HepG2 (cell line): Measurements from ENCODE around the gene ECE2. TPM values are rescaled to one million over a fixed set of nuclear protein-coding genes. Genes with fewer than 3 reads are reported as not detected.

Experiments
- ATAC-seq: fragments of 200-7000 bp; cut with Tn5 transposase; 3 replicates; pipeline ENCODE4 v1.9.1; 2020; ENCODE audit warnings: mild to moderate bottlenecking, moderate library complexity
- BruUV-seq: library from RNA; stranded (reverse); fragments of 400-500 nt; replicated peaks from 2 replicates; lab custom pipeline; 2021; lab: Mats Ljungman, UMichigan
- CTCF ChIA-PET: fragments of 300-600 bp; formaldehyde crosslinking; extraction: SDS; loops from one replicate; lab custom pipeline; 2021; ENCODE audit warnings: low total read pairs, inconsistent platforms, low intra/inter-chr PET ratio; lab: Yijun Ruan, JAX
- POLR2A ChIA-PET: fragments of 350-600 bp; sonication (Branson Sonifier 250); formaldehyde crosslinking; loops from one replicate; lab custom pipeline; 2020; ENCODE audit warnings: antibody characterized with exemption, inconsistent platforms; lab: Yijun Ruan, JAX
- DNase-seq: peaks from one replicate; pipeline ENCODE4 v3.0.0-alpha.2; 2015; ENCODE audit warnings: low spot score
- FAIRE-seq: peaks from 3 replicates; lab custom pipeline; 2011; peaks lifted over from hg19 to GRCh38; lab: Jason Lieb, UNC
- H2AFZ ChIP-seq: one replicate; pipeline ENCODE4 v1.6.1; 2011; ENCODE audit warnings: low read length, inconsistent platforms
- H3K27ac ChIP-seq: fragments of 300-600 bp; 3 replicates; pipeline ENCODE4 v1.8.0; 2011; ENCODE audit warnings: mixed run types, mild to moderate bottlenecking, mixed read lengths, low read length, inconsistent platforms; ENCODE audit not compliant: insufficient read depth; ENCODE audit errors: extremely low read length
- H3K27me3 ChIP-seq, 2 experiments: fragments of 200-600 bp in 1 of 2; 2 replicates in 1 of 2; 3 replicates in 1 of 2; pipeline versions ENCODE4 v1.6.0 to v1.8.0; 2011; ENCODE audit warnings: low read length in 2 of 2, mild to moderate bottlenecking in 2 of 2, moderate library complexity in 2 of 2, inconsistent platforms in 1 of 2; ENCODE audit not compliant: insufficient read depth in 2 of 2, control insufficient read depth in 1 of 2
- H3K36me3 ChIP-seq, 2 experiments: fragments of 200-600 bp in 1 of 2; replicated peaks in 1 of 2; 2 replicates in 1 of 2; 3 replicates in 1 of 2; pipeline versions ENCODE4 v1.5.1 to v1.8.0; 2011; ENCODE audit warnings: low read length in 2 of 2, inconsistent platforms in 1 of 2; ENCODE audit not compliant: insufficient read depth in 2 of 2, control insufficient read depth in 1 of 2
- H3K4me1 ChIP-seq: 2 replicates; pipeline ENCODE4 v1.5.1; 2012; ENCODE audit warnings: low read length, inconsistent platforms; ENCODE audit not compliant: insufficient read depth
- H3K4me2 ChIP-seq: 2 replicates; pipeline ENCODE4 v1.6.0; 2011; ENCODE audit warnings: low read depth, low read length, inconsistent platforms
- H3K4me3 ChIP-seq, 3 experiments: fragments of 200-600 bp in 1 of 3; sonication (generic), shearing (Covaris generic) in 1 of 3; replicated peaks in 1 of 3; 2 replicates each; pipeline ENCODE4 v1.5.1; 2011 to 2016; ENCODE audit warnings: low read length in 3 of 3, inconsistent platforms in 2 of 3, low read depth in 2 of 3, mild to moderate bottlenecking in 2 of 3, control low read depth in 1 of 3, mixed read lengths in 1 of 3; ENCODE audit not compliant: insufficient read depth in 1 of 3
- H3K79me2 ChIP-seq: one replicate; pipeline ENCODE4 v1.6.1; 2011; ENCODE audit warnings: low read length, inconsistent platforms; ENCODE audit not compliant: insufficient read depth
- H3K9ac ChIP-seq: 2 replicates; pipeline ENCODE4 v1.6.0; 2011; ENCODE audit warnings: mild to moderate bottlenecking, low read depth, low read length, inconsistent platforms; ENCODE audit not compliant: insufficient read depth
- H3K9me3 ChIP-seq: 2 replicates; pipeline ENCODE4 v1.5.1; 2012; ENCODE audit warnings: mild to moderate bottlenecking, low read length
- H4K20me1 ChIP-seq: 2 replicates; pipeline ENCODE4 v1.6.0; 2011; ENCODE audit warnings: inconsistent platforms, mild to moderate bottlenecking, low read length, moderate library complexity; ENCODE audit not compliant: insufficient read depth
- ATF4 ChIP-seq, 2 experiments: fragments of 450-650 bp in 1 of 2; sonication (generic) in 1 of 2; formaldehyde crosslinking; IDR thresholded peaks; 2 replicates each; pipeline versions ENCODE4 v1.5.0 to v1.8.0; 2020 to 2022; ENCODE audit warnings: mild to moderate bottlenecking in 1 of 2, missing genetic modification reagents in 1 of 2
- FOXA1 ChIP-seq, 2 experiments: fragments of 450-650 bp in 1 of 2; sonication (generic) in 1 of 2; formaldehyde crosslinking in 1 of 2; IDR thresholded peaks; 2 replicates each; pipeline versions ENCODE4 v1.4.0 to v1.6.1; 2016 to 2020; ENCODE audit warnings: missing genetic modification reagents in 1 of 2
- MAX ChIP-seq: IDR thresholded peaks from 2 replicates; pipeline ENCODE4 v1.6.1; 2012; ENCODE audit warnings: inconsistent platforms
- MED1 ChIP-seq: sonication (generic); formaldehyde crosslinking; IDR thresholded peaks from 2 replicates; pipeline ENCODE4 v1.4.0; 2020; ENCODE audit warnings: missing genetic modification reagents
- SIN3A ChIP-seq: IDR thresholded peaks from 2 replicates; pipeline ENCODE4 v1.6.1; 2011; ENCODE audit warnings: low read depth, mild to moderate bottlenecking, control low read depth, low read length, borderline replicate concordance
- SRF ChIP-seq: IDR thresholded peaks from 2 replicates; pipeline ENCODE4 v1.6.1; 2011; ENCODE audit warnings: mild to moderate bottlenecking, low read depth, low read length, moderate library complexity
- TARDBP ChIP-seq: sonication (generic); formaldehyde crosslinking; IDR thresholded peaks from 2 replicates; pipeline ENCODE4 v1.8.0; 2022; ENCODE audit warnings: mild to moderate bottlenecking, missing genetic modification reagents
- UBTF ChIP-seq: sonication (generic); formaldehyde crosslinking; IDR thresholded peaks from 2 replicates; pipeline ENCODE4 v1.4.0; 2020; ENCODE audit warnings: mild to moderate bottlenecking, missing genetic modification reagents
- YEATS2 ChIP-seq: sonication (generic); formaldehyde crosslinking; IDR thresholded peaks from 2 replicates; pipeline ENCODE4 v1.4.0; 2020; ENCODE audit warnings: missing genetic modification reagents, borderline replicate concordance
- ZNF788 ChIP-seq: sonication (generic); formaldehyde crosslinking; IDR thresholded peaks from 2 replicates; pipeline ENCODE4 v1.5.0; 2020; ENCODE audit warnings: mild to moderate bottlenecking, missing genetic modification reagents, borderline replicate concordance
- ZNF878 ChIP-seq: sonication (generic); formaldehyde crosslinking; IDR thresholded peaks from 2 replicates; pipeline ENCODE4 v1.8.1; 2023; ENCODE audit warnings: mild to moderate bottlenecking, missing genetic modification reagents, moderate library complexity
- WGBS: methylation state at CpG from one replicate; pipeline ENCODE4 v1.1.6; 2017; ENCODE audit warnings: low lambda C conversion rate; 5-methylcytosine and 5-hydroxymethylcytosine counted together
- in situ Hi-C: cut with HindIII; loops from 2 replicates; pipeline ENCODE4 v1.10.0; 2017; ENCODE audit warnings: low pct_unique_long_range_greater_than_20kb; ENCODE audit not compliant: extremely low pct_ligation_motif_present
- intact Hi-C: fragments of 100-400 bp; cut with micrococcal nuclease; formaldehyde crosslinking; loops from one replicate; pipeline ENCODE4 v1.10.0; 2022; ENCODE audit not compliant: unreplicated experiment
- polyA plus RNA-seq, 8 experiments: library from polyadenylated mRNA; depleted of rRNA in 3 of 8; stranded (reverse) in 7 of 8; unstranded in 1 of 8; fragments of >200 nt; fragmentation: Illumina TruSeq in 4 of 8; extraction: Trizol in 4 of 8; gene quantifications; 2 replicates each; pipeline versions ENCODE4 v1.2.1 to v1.2.3, GENCODE V29; 2011 to 2016; ENCODE audit warnings: low read depth in 4 of 8, missing spikeins in 1 of 8, mixed read lengths in 1 of 8; ENCODE audit not compliant: insufficient read depth in 1 of 8
- total RNA-seq, 5 experiments: library from RNA; depleted of rRNA; stranded (reverse); fragments of >200 nt; fragmentation: Illumina TruSeq; extraction: Trizol; gene quantifications; 2 replicates each; pipeline ENCODE4 v1.2.3, GENCODE V29; 2016; ENCODE audit warnings: low read depth in 1 of 5

Gene ECE2
- total and polyA plus RNA-seq, 2 of the 13 experiments (the other 11 are each of a cell fraction or from before 2014, with no cell fraction given), result not detected

- FAIRE-seq (no peak), ATAC-seq (no peak), DNase-seq (no peak)
- Histone ChIP-seq H3K27me3 (no peaks in the 10 kb centered on the region; a peak in 2 of 5 replicates), H3K4me3 (no peak overlapping the region), H3K4me1 (peaks cover 12% of the 10 kb centered on the region), H3K9me3 (no peaks in the 10 kb centered on the region), H3K79me2 (peaks cover 19% of the 10 kb centered on the region), H4K20me1 (peaks cover 9% of the 10 kb centered on the region), H3K27ac (no peak overlapping the region), H2AFZ (no peak overlapping the region), H3K9ac (no peak overlapping the region), H3K4me2 (no peak overlapping the region), H3K36me3 (peaks cover 11 to 28% of the 10 kb centered on the region in 2 experiments; a peak in 4 of 5 replicates)
- CTCF ChIA-PET, result no interaction called here
- in situ Hi-C loops, result no loop called here
- no TSS peak for BruUV-seq
- intact Hi-C loops, result no loop called here
- POLR2A ChIA-PET, result interaction anchor here (1.3 kb wide), 1 partner anchor 9 kb away, joined by 4 read pairs; no protein-coding TSS in a partner anchor
- no peak for TF ChIP-seq FOXA1 (IDR thresholded peaks at IDR 0.05)
- TF ChIP-seq FOXA1 (CRISPR knock-in tag; IDR thresholded peaks at IDR 0.05), result no peak
Measured at GRCh38 chr3:184311633-184312032, 35.8 kb downstream of the ECE2 start.

- ATAC-seq (peak; percentile 86), FAIRE-seq (peak; percentile 4), DNase-seq (peak; percentile 82)
- no peaks in the 10 kb centered on the region for H3K9me3 ChIP-seq
- peak within 1 kb of the TSS; percentile 68 to 93 (median 86) for H3K4me3 ChIP-seq
- no TSS peak for BruUV-seq
- peaks cover 46% of the 10 kb centered on the region for H3K79me2 ChIP-seq
- intact Hi-C loops, result no loop called here
- H3K4me1 ChIP-seq, result peaks cover 39% of the 10 kb centered on the region
- H3K4me2 ChIP-seq, result peak within 1 kb of the TSS; percentile 94
- H3K36me3 ChIP-seq, result peaks cover 5 to 27% of the 10 kb centered on the region in 2 experiments; a peak in 3 of 5 replicates
- CTCF ChIA-PET, result no interaction called here
- no peaks in the 10 kb centered on the region; a peak in 1 of 5 replicates for H3K27me3 ChIP-seq
- H3K9ac ChIP-seq, result peak within 1 kb of the TSS; percentile 98
- H4K20me1 ChIP-seq, result peaks cover 26% of the 10 kb centered on the region
- H3K27ac ChIP-seq, result peak within 1 kb of the TSS; percentile 91
- 2% methylated on average over 22 of the region's 40 CpGs for WGBS
- POLR2A ChIA-PET, result no interaction called here
- H2AFZ ChIP-seq, result no peak within 1 kb of the TSS
- in situ Hi-C loops, result no loop called here
- TF ChIP-seq ATF4 (CRISPR knock-in tag; IDR thresholded peaks at IDR 0.05), result 0 out of 4 replicates have a peak, but pooled peaks of 1 of the 2 experiments have one; percentile 29
- peak; percentile 29; the same call in 1 of the 2 replicates for TF ChIP-seq ZNF788 (CRISPR knock-in tag)
- no peak for TF ChIP-seq ZNF878 (CRISPR knock-in tag)
- 0 out of 2 replicates have a peak, but pooled peaks have one; percentile 32 for TF ChIP-seq MED1 (CRISPR knock-in tag)
- 0 out of 2 replicates have a peak, but pooled peaks have one; percentile 56 for TF ChIP-seq YEATS2
- peak; percentile 54; the same call in 1 of the 2 replicates for TF ChIP-seq SIN3A
- peak; percentile 10; the same call in 1 of the 2 replicates for TF ChIP-seq SRF
- peak; percentile 83 for TF ChIP-seq MAX
- TF ChIP-seq TARDBP (CRISPR knock-in tag), result 0 out of 2 replicates have a peak, but pooled peaks have one; percentile 42
- TF ChIP-seq UBTF (CRISPR knock-in tag), result no peak
Measured at GRCh38 chr3:184314363-184314699, 38.5 kb downstream of the ECE2 start, which contains the start of gene EIF4G1. TSS of gene EIF4G1 (plus strand) at chr3:184314606. CDS start at chr3:184315797, 1,191 bp downstream.
